Measurements from ENCODE around the gene KRTAP10-4. TPM values are rescaled to one million over a fixed set of nuclear protein-coding genes. Genes with fewer than 3 reads are reported as not detected.

The KRTAP10-4 gene
- total and polyA plus RNA-seq, 10 of the 15 experiments (the other 5 are each of a cell fraction or from before 2014, with no cell fraction given) = not detected

DNA sequence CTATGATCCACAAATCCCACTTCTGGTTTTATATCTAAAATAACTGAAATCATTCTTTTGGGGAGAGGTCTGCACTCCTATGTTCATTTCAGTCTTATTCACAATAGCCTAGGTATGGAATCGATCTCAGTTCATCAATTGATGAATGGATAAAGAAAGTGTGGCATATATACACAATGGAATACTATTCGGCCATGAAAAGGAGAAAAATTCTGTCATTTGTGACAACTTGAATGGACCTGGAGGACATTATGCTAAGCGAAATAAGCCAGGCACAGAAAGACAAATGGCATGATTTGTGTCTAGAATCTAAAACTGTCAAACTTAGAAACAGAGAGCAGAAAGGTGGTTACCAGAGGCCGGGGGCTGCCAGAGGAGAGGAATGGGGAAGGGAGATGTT, 33.0 kb downstream of the KRTAP10-4 start:
- BruUV-seq (replicated peaks) = no TSS peak
- H3K4me1 ChIP-seq (ENCODE audit: control insufficient read depth, insufficient read depth, low read length) = no peaks in the 10 kb centered on the region
- ChIA-PET SMC1A (ENCODE audit: uncharacterized antibody, unreplicated experiment) (no interaction called here), CTCF (no interaction called here), RAD21 (ENCODE audit: unreplicated experiment) (no interaction called here), POLR2A (no interaction called here)
- TF ChIP-seq, protein P1, sequence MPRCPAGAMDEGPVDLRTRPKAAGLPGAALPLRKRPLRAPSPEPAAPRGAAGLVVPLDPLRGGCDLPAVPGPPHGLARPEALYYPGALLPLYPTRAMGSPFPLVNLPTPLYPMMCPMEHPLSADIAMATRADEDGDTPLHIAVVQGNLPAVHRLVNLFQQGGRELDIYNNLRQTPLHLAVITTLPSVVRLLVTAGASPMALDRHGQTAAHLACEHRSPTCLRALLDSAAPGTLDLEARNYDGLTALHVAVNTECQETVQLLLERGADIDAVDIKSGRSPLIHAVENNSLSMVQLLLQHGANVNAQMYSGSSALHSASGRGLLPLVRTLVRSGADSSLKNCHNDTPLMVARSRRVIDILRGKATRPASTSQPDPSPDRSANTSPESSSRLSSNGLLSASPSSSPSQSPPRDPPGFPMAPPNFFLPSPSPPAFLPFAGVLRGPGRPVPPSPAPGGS (IDR thresholded peaks at IDR 0.05; ENCODE audit: borderline replicate concordance, insufficient read depth, low read depth, low read length, poor library complexity, severe bottlenecking) = no peak
- no peak for TF ChIP-seq MXI1 (IDR thresholded peaks at IDR 0.05; ENCODE audit: low read depth, low read length)
- TF ChIP-seq, protein P2, sequence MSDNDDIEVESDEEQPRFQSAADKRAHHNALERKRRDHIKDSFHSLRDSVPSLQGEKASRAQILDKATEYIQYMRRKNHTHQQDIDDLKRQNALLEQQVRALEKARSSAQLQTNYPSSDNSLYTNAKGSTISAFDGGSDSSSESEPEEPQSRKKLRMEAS (IDR thresholded peaks at IDR 0.05; ENCODE audit: low read depth, low read length) = no peak
- FAIRE-seq (no peak), ATAC-seq (no peak), DNase-seq (ENCODE audit: low read depth, low spot score) (no peak)
- H3K4me2 ChIP-seq (ENCODE audit: control insufficient read depth, insufficient read depth) = no peak overlapping the region
- H3K9ac ChIP-seq (ENCODE audit: control insufficient read depth, insufficient read depth, low read length) = no peak overlapping the region
- H3K79me2 ChIP-seq (ENCODE audit: control insufficient read depth, insufficient read depth, low read length) = no peaks in the 10 kb centered on the region
- WGBS (ENCODE audit: insufficient coverage, insufficient replicate concordance, low lambda C conversion rate, missing lambda C conversion rate) = 47% methylated on average over 4 of the region's 4 CpGs
- no peaks in the 10 kb centered on the region for H3K27me3 ChIP-seq (replicated peaks in 1 of 2; ENCODE audit: control insufficient read depth in 2 of 2, insufficient read depth in 2 of 2, low read length in 1 of 2)
- H3K9me3 ChIP-seq (replicated peaks; ENCODE audit: control insufficient read depth, insufficient read depth, low read length) = no peaks in the 10 kb centered on the region; the same call in 2 of the 3 replicates
- no peaks in the 10 kb centered on the region for H3K36me3 ChIP-seq (ENCODE audit: control insufficient read depth in 2 of 2, insufficient read depth in 2 of 2, low read length in 1 of 2)
- no peak overlapping the region for H3K27ac ChIP-seq (ENCODE audit: control insufficient read depth, insufficient read depth)
- intact Hi-C loops (cut with micrococcal nuclease; ENCODE audit: unreplicated experiment) = no loop called here
- in situ Hi-C loops (cut with MboI) = no loop called here
- H3K4me3 ChIP-seq = no peak overlapping the region
- no peak overlapping the region for H2AFZ ChIP-seq (ENCODE audit: control insufficient read depth, low read depth, low read length)
- no peaks in the 10 kb centered on the region for H4K20me1 ChIP-seq (ENCODE audit: control insufficient read depth, insufficient read depth)

DNA sequence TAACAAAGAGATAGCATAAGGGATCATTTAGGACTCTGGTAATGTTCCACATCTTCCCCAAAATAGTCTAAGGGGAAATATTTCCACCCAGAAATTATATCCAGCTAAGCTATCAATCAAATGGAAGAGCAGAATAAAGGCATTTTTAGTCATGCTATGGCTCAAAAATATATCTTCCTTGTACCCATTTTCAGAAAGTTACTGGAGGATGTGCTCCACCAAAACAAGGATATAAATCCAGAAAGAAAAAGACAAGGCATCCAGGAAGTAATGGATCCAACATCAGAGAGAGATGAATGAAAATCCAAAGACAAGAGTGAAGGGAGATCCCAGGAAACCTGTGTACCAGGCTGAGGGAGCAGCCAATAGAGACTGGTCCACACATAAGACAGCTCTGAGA, 35.7 kb downstream of the KRTAP10-4 start:
- no peaks in the 10 kb centered on the region for H4K20me1 ChIP-seq (ENCODE audit: control insufficient read depth, insufficient read depth)
- ChIA-PET POLR2A (no interaction called here), CTCF (no interaction called here), RAD21 (ENCODE audit: unreplicated experiment) (no interaction called here), SMC1A (ENCODE audit: uncharacterized antibody, unreplicated experiment) (interaction anchor here (1.3 kb wide), 1 partner anchor 10 kb away, joined by 3 read pairs; no protein-coding TSS in a partner anchor)
- no peaks in the 10 kb centered on the region for H3K27me3 ChIP-seq (replicated peaks in 1 of 2; ENCODE audit: control insufficient read depth in 2 of 2, insufficient read depth in 2 of 2, low read length in 1 of 2)
- DNase-seq (ENCODE audit: low read depth, low spot score) (no peak), FAIRE-seq (no peak), ATAC-seq (no peak)
- no TSS peak for BruUV-seq (replicated peaks)
- H2AFZ ChIP-seq (ENCODE audit: control insufficient read depth, low read depth, low read length) = no peak overlapping the region
- intact Hi-C loops (cut with micrococcal nuclease; ENCODE audit: unreplicated experiment) = no loop called here
- in situ Hi-C loops (cut with MboI) = no loop called here
- H3K79me2 ChIP-seq (ENCODE audit: control insufficient read depth, insufficient read depth, low read length) = no peaks in the 10 kb centered on the region
- H3K4me3 ChIP-seq = no peak overlapping the region
- no peak overlapping the region for H3K4me2 ChIP-seq (ENCODE audit: control insufficient read depth, insufficient read depth)
- no peaks in the 10 kb centered on the region for H3K36me3 ChIP-seq (ENCODE audit: control insufficient read depth in 2 of 2, insufficient read depth in 2 of 2, low read length in 1 of 2)
- H3K9me3 ChIP-seq (replicated peaks; ENCODE audit: control insufficient read depth, insufficient read depth, low read length) = peaks cover 2% of the 10 kb centered on the region; the same call in 1 of the 3 replicates
- H3K27ac ChIP-seq (ENCODE audit: control insufficient read depth, insufficient read depth) = no peak overlapping the region
- H3K4me1 ChIP-seq (ENCODE audit: control insufficient read depth, insufficient read depth, low read length) = no peaks in the 10 kb centered on the region
- no peak overlapping the region for H3K9ac ChIP-seq (ENCODE audit: control insufficient read depth, insufficient read depth, low read length)
- TF ChIP-seq, protein P3, sequence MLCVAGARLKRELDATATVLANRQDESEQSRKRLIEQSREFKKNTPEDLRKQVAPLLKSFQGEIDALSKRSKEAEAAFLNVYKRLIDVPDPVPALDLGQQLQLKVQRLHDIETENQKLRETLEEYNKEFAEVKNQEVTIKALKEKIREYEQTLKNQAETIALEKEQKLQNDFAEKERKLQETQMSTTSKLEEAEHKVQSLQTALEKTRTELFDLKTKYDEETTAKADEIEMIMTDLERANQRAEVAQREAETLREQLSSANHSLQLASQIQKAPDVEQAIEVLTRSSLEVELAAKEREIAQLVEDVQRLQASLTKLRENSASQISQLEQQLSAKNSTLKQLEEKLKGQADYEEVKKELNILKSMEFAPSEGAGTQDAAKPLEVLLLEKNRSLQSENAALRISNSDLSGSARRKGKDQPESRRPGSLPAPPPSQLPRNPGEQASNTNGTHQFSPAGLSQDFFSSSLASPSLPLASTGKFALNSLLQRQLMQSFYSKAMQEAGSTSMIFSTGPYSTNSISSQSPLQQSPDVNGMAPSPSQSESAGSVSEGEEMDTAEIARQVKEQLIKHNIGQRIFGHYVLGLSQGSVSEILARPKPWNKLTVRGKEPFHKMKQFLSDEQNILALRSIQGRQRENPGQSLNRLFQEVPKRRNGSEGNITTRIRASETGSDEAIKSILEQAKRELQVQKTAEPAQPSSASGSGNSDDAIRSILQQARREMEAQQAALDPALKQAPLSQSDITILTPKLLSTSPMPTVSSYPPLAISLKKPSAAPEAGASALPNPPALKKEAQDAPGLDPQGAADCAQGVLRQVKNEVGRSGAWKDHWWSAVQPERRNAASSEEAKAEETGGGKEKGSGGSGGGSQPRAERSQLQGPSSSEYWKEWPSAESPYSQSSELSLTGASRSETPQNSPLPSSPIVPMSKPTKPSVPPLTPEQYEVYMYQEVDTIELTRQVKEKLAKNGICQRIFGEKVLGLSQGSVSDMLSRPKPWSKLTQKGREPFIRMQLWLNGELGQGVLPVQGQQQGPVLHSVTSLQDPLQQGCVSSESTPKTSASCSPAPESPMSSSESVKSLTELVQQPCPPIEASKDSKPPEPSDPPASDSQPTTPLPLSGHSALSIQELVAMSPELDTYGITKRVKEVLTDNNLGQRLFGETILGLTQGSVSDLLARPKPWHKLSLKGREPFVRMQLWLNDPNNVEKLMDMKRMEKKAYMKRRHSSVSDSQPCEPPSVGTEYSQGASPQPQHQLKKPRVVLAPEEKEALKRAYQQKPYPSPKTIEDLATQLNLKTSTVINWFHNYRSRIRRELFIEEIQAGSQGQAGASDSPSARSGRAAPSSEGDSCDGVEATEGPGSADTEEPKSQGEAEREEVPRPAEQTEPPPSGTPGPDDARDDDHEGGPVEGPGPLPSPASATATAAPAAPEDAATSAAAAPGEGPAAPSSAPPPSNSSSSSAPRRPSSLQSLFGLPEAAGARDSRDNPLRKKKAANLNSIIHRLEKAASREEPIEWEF (IDR thresholded peaks at IDR 0.05; ENCODE audit: insufficient replicate concordance, low read depth, low read length) = no peak
- TF ChIP-seq RBBP5 (conservative IDR thresholded peaks at IDR 0.05) (no peak), BACH1 (IDR thresholded peaks at IDR 0.05; ENCODE audit: borderline replicate concordance) (no peak)
- TF ChIP-seq, protein P4, sequence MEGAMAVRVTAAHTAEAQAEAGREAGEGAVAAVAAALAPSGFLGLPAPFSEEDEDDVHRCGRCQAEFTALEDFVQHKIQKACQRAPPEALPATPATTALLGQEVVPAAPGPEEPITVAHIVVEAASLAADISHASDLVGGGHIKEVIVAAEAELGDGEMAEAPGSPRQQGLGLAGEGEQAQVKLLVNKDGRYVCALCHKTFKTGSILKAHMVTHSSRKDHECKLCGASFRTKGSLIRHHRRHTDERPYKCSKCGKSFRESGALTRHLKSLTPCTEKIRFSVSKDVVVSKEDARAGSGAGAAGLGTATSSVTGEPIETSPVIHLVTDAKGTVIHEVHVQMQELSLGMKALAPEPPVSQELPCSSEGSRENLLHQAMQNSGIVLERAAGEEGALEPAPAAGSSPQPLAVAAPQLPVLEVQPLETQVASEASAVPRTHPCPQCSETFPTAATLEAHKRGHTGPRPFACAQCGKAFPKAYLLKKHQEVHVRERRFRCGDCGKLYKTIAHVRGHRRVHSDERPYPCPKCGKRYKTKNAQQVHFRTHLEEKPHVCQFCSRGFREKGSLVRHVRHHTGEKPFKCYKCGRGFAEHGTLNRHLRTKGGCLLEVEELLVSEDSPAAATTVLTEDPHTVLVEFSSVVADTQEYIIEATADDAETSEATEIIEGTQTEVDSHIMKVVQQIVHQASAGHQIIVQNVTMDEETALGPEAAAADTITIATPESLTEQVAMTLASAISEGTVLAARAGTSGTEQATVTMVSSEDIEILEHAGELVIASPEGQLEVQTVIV (IDR thresholded peaks at IDR 0.05; ENCODE audit: borderline replicate concordance, partially characterized antibody) = no peak

Measured in GM12878 (cell line).